NCI-H460 (cell line): ENCODE data around the gene SAG. TPM values are rescaled to one million over a fixed set of nuclear protein-coding genes. Genes with fewer than 3 reads are reported as not detected.

Source experiments
- small RNA-seq, 2 experiments: library from RNA; depleted of rRNA; stranded (forward); fragments of <200 nt; gene quantifications; one replicate each; pipeline ENCODE3, GENCODE V24; 2014
- total RNA-seq: library from RNA; depleted of rRNA; stranded (reverse); fragments of >200 nt; shearing (Covaris generic); gene quantifications from 2 replicates; pipeline ENCODE4 v1.2.3, GENCODE V29; 2014; rRNA removed

SAG gene
- total RNA-seq, 1 experiment from 2014 or later = not detected

Small RNA genes lying within 50 kb of the gene (small RNA-seq; reads per million reads assigned to genes)
- 0 reads per million in 2 experiments for gene RF00019
- 26.2 to 27.2 reads per million in 2 experiments for gene SCARNA5
- gene SCARNA6 = 23.4 to 37.3 reads per million in 2 experiments

Other genes with a start within 250 kb of the SAG start
- 0.79 and 1.3 TPM in 2 replicates for gene INPP5D, start 247.5 kb upstream of the SAG start, total RNA-seq
- gene ATG16L1, start 56.1 kb upstream of the SAG start, total RNA-seq = 38.1 and 40.7 TPM in 2 replicates
- 183 and 195 TPM in 2 replicates for gene DGKD, start 46.7 kb downstream of the SAG start, total RNA-seq